Thoracic aorta (tissue), 2 donors: ENCODE data around the gene PLA2R1. TPM values are rescaled to one million over a fixed set of nuclear protein-coding genes. Genes with fewer than 3 reads are reported as not detected.

Experiments used
- ATAC-seq: fragments of 150-250 bp; one replicate; pipeline ENCODE4 v1.8.0; 2017; ENCODE audit warnings: low read depth; ENCODE audit not compliant: insufficient number of reproducible peaks, low FRiP score
- DNase-seq: peaks from one replicate; pipeline ENCODE4 v3.0.0-alpha.2; 2020; ENCODE audit warnings: low spot score
- H3K27ac ChIP-seq, 2 donors: fragments of 200-600 bp; sonication (generic); 1 replicate in 1 of 2; 2 replicates in 1 of 2; pipeline ENCODE4 v1.5.1; 2016; ENCODE audit warnings: mild to moderate bottlenecking in 2 of 2, moderate library complexity in 2 of 2
- H3K27me3 ChIP-seq: fragments of 200-600 bp; sonication (generic); replicated peaks from 2 replicates; pipeline ENCODE4 v1.6.0; 2016; ENCODE audit warnings: mild to moderate bottlenecking; ENCODE audit not compliant: insufficient read depth
- H3K36me3 ChIP-seq: fragments of 200-600 bp; sonication (generic); one replicate; pipeline ENCODE4 v1.5.1; 2016
- H3K4me1 ChIP-seq, 2 donors: fragments of 200-600 bp; sonication (generic); 1 replicate in 1 of 2; 2 replicates in 1 of 2; pipeline versions ENCODE4 v1.5.1 to v1.6.0; 2016; ENCODE audit warnings: low read depth in 2 of 2, mild to moderate bottlenecking in 1 of 2; ENCODE audit not compliant: control insufficient read depth in 1 of 2
- H3K4me3 ChIP-seq: fragments of 200-600 bp; sonication (generic); 2 replicates; pipeline ENCODE4 v1.5.1; 2016; ENCODE audit warnings: mild to moderate bottlenecking
- H3K9me3 ChIP-seq: fragments of 200-600 bp; sonication (generic); 2 replicates; pipeline ENCODE4 v1.5.1; 2016
- total RNA-seq, 2 donors: library from RNA; depleted of rRNA; stranded (reverse); fragments of >200 nt; gene quantifications; one replicate each; pipeline versions ENCODE4 v1.1.0 to v1.2.3, GENCODE V29; 2016
- TF ChIP-seq, protein P1 (sequence below): fragments of 200-600 bp; sonication (generic); IDR thresholded peaks from one replicate; pipeline ENCODE4 v1.5.1; 2019; ENCODE audit warnings: antibody characterized with exemption

Gene PLA2R1
- total RNA-seq, 2 donors from 2014 or later: 28.3 to 28.7 TPM

GRCh38 chr2:160034396-160034795 lies 28.0 kb downstream of the PLA2R1 start:
- Histone ChIP-seq H3K9me3 (no peaks in the 10 kb centered on the region), H3K4me1 (peaks cover 11 to 20% of the 10 kb centered on the region in 2 donors), H3K27ac (peak overlapping the region in 1 of 2 donors; percentile 11), H3K27me3 (no peaks in the 10 kb centered on the region), H3K36me3 (peaks cover 3% of the 10 kb centered on the region), H3K4me3 (no peak overlapping the region)
- ATAC-seq (no peak), DNase-seq (no peak)
- TF ChIP-seq, protein P1, sequence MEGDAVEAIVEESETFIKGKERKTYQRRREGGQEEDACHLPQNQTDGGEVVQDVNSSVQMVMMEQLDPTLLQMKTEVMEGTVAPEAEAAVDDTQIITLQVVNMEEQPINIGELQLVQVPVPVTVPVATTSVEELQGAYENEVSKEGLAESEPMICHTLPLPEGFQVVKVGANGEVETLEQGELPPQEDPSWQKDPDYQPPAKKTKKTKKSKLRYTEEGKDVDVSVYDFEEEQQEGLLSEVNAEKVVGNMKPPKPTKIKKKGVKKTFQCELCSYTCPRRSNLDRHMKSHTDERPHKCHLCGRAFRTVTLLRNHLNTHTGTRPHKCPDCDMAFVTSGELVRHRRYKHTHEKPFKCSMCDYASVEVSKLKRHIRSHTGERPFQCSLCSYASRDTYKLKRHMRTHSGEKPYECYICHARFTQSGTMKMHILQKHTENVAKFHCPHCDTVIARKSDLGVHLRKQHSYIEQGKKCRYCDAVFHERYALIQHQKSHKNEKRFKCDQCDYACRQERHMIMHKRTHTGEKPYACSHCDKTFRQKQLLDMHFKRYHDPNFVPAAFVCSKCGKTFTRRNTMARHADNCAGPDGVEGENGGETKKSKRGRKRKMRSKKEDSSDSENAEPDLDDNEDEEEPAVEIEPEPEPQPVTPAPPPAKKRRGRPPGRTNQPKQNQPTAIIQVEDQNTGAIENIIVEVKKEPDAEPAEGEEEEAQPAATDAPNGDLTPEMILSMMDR: no peak

DNA sequence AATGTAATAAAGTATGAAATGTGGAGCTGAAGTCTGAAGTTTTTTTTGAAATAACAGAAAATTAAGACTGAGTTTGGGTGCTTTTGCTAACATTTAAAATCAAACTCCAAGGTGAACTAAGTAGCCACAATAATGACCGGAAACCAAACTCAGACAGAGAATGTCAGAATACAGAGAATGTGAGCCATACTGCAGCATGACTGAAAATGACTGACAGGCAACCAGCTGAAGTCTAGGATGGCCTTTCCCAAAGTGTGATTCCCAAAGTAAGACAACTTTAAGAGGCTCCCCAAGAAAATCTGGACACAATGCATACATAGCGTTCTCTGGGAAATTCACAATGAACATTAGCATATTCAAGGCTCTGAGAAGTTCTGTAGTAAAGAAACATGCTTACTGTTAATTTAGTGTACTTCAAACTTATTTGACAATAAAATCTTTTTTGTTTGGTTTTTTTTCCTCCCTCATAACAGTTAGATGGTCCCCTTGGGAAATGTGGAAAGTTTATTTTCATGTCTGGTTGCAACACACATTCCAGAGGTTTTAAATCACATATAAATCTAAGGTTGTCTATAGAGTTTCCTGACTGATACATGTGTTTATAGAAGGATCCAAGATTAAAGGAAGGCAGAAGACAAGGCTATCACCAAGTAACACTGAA lies 28.6 kb downstream of the PLA2R1 start:
- H3K27me3 ChIP-seq: no peaks in the 10 kb centered on the region
- ATAC-seq (no peak), DNase-seq (no peak)
- no peaks in the 10 kb centered on the region for H3K9me3 ChIP-seq
- TF ChIP-seq, protein P1: no peak
- peaks cover 10 to 20% of the 10 kb centered on the region in 2 donors for H3K4me1 ChIP-seq
- H3K36me3 ChIP-seq: peaks cover 3% of the 10 kb centered on the region
- H3K4me3 ChIP-seq: no peak overlapping the region
- peak overlapping the region in 1 of 2 donors; percentile 11 for H3K27ac ChIP-seq

GRCh38 chr2:160029270-160029628 lies 33.2 kb downstream of the PLA2R1 start:
- no peak overlapping the region for H3K4me3 ChIP-seq
- TF ChIP-seq, protein P1: no peak
- H3K36me3 ChIP-seq: no peaks in the 10 kb centered on the region
- H3K27ac ChIP-seq: peak overlapping the region; percentile 5 to 30
- no peak for DNase-seq
- H3K4me1 ChIP-seq: peaks cover 15 to 35% of the 10 kb centered on the region in 2 donors
- H3K9me3 ChIP-seq: no peaks in the 10 kb centered on the region
- no peak for ATAC-seq
- H3K27me3 ChIP-seq: no peaks in the 10 kb centered on the region

GRCh38 chr2:160028431-160029269 lies 33.8 kb downstream of the PLA2R1 start:
- no peaks in the 10 kb centered on the region for H3K27me3 ChIP-seq
- TF ChIP-seq, protein P1: no peak
- peak overlapping the region; percentile 0 for H3K4me3 ChIP-seq
- peaks cover 14 to 29% of the 10 kb centered on the region in 2 donors for H3K4me1 ChIP-seq
- DNase-seq (no peak), ATAC-seq (no peak)
- H3K27ac ChIP-seq: peak overlapping the region; percentile 5 to 30
- no peaks in the 10 kb centered on the region for H3K36me3 ChIP-seq
- no peaks in the 10 kb centered on the region for H3K9me3 ChIP-seq

DNA sequence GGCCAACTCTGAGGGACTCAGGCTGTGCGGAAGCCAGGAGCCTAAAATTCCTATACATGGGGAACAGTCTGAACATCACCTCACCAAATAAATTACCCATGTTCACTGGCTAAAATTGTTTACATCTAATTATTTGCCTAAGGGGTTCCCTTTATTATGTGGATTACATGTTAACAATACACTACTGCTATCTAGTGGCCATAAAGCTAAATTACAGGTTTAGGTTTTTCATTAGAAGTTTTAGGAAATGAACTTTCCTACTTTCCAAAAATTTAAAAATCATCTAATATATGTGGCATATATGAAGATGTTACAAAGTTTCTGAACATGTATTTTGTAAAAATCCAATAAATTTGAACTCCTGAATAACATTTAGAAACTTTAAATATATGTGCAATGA lies 40.3 kb downstream of the PLA2R1 start:
- Histone ChIP-seq H3K36me3 (peaks cover 2% of the 10 kb centered on the region), H3K27ac (no peak overlapping the region), H3K4me1 (peaks cover 2 to 9% of the 10 kb centered on the region in 2 donors), H3K4me3 (no peak overlapping the region), H3K9me3 (no peaks in the 10 kb centered on the region), H3K27me3 (no peaks in the 10 kb centered on the region)
- DNase-seq (no peak), ATAC-seq (no peak)
- TF ChIP-seq, protein P1: no peak
